ENCODE measurements around the gene FBXL15. TPM values are rescaled to one million over a fixed set of nuclear protein-coding genes. Genes with fewer than 3 reads are reported as not detected.

FBXL15 gene
- total and polyA plus RNA-seq, 2 of the 13 experiments (the other 11 are each of a cell fraction or from before 2014, with no cell fraction given), result 4.3 to 8.3 TPM

DNA sequence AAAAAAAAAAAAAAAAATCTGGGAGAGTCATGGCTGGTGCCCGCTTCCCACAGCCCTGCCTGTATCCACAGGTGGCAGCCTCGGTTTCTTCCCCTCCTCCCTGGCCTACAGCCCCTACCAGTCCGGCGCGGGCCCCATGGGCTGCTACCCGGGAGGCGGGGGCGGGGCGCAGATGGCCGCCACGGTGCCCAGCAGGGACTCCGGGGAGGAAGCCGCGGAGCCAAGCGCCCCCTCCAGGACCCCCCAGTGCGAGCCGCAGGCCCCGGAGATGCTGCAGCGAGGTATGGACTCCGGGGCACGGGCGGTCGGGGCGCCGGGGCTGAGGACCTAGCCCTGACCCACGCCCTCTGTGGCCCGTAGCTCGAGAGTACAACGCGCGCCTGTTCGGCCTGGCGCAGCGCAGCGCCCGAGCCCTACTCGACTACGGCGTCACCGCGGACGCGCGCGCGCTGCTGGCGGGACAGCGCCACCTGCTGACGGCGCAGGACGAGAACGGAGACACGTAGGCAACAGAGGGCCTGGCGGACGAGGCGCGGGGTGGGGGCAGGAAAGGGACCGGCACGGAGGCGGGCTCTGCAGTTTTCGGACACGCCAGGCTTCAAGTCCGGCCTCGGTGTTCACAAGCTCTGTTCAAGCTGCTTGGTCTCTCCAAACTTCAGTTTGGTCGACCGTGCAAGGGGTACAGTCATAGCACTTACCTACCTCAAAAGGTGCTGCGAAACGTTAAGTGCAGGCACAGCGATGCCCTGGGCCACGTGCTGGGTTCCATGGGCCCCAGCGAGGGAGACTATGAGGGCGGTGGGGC, 21.2 kb upstream of the FBXL15 start (continued):
- no peak for TF ChIP-seq ZNF335 (CRISPR knock-in tag; IDR thresholded peaks at IDR 0.05)
- no peak for TF ChIP-seq FOSL1 (CRISPR knock-in tag; IDR thresholded peaks at IDR 0.05; ENCODE audit: borderline replicate concordance)
- TF ChIP-seq KDM3A (CRISPR knock-in tag; IDR thresholded peaks at IDR 0.05; ENCODE audit: low read depth), result peak; percentile 98
- TF ChIP-seq PCBP2 (optimal IDR thresholded peaks at IDR 0.05; ENCODE audit: low read depth, low read length, poor library complexity, severe bottlenecking), result no peak
- TF ChIP-seq ZNF34 (CRISPR knock-in tag; IDR thresholded peaks at IDR 0.05; ENCODE audit: borderline replicate concordance), result no peak
- peak; percentile 93 for TF ChIP-seq ZNF614 (CRISPR knock-in tag; IDR thresholded peaks at IDR 0.05; ENCODE audit: borderline replicate concordance)
- TF ChIP-seq HIVEP1 (CRISPR knock-in tag; IDR thresholded peaks at IDR 0.05), result peak; percentile 97
- peak; percentile 54; the same call in 1 of the 2 replicates for TF ChIP-seq ZSCAN25 (CRISPR knock-in tag; IDR thresholded peaks at IDR 0.05)
- TF ChIP-seq ZBTB33 (CRISPR knock-in tag; IDR thresholded peaks at IDR 0.05), result peak; percentile 76; the same call in 1 of the 2 replicates
- TF ChIP-seq ZSCAN21 (CRISPR knock-in tag; IDR thresholded peaks at IDR 0.05; ENCODE audit: borderline replicate concordance), result peak; percentile 86; the same call in 1 of the 2 replicates
- no peak for TF ChIP-seq NR2F1 (CRISPR knock-in tag; IDR thresholded peaks at IDR 0.05)
- TF ChIP-seq CREB1 (IDR thresholded peaks at IDR 0.05), result peak; percentile 87
- TF ChIP-seq CREB1 (CRISPR knock-in tag; IDR thresholded peaks at IDR 0.05), result peak; percentile 54; the same call in 1 of the 2 replicates
- peak; percentile 70; the same call in 1 of the 2 replicates for TF ChIP-seq DZIP1 (CRISPR knock-in tag; IDR thresholded peaks at IDR 0.05)
- peak; percentile 94 for TF ChIP-seq SAFB2 (CRISPR knock-in tag; IDR thresholded peaks at IDR 0.05; ENCODE audit: borderline replicate concordance, low read depth)
- peak; percentile 92 for TF ChIP-seq KDM5B (CRISPR knock-in tag; IDR thresholded peaks at IDR 0.05; ENCODE audit: borderline replicate concordance)
- TF ChIP-seq ONECUT2 (CRISPR knock-in tag; IDR thresholded peaks at IDR 0.05), result no peak
- TF ChIP-seq FOXA3 (CRISPR knock-in tag; IDR thresholded peaks at IDR 0.05), result peak; percentile 63
- TF ChIP-seq ELF3 (CRISPR knock-in tag; IDR thresholded peaks at IDR 0.05), result peak; percentile 82
- TF ChIP-seq MTA1 (CRISPR knock-in tag; IDR thresholded peaks at IDR 0.05; ENCODE audit: borderline replicate concordance), result 0 out of 2 replicates have a peak, but pooled peaks have one; percentile 38
- TF ChIP-seq, protein P1, sequence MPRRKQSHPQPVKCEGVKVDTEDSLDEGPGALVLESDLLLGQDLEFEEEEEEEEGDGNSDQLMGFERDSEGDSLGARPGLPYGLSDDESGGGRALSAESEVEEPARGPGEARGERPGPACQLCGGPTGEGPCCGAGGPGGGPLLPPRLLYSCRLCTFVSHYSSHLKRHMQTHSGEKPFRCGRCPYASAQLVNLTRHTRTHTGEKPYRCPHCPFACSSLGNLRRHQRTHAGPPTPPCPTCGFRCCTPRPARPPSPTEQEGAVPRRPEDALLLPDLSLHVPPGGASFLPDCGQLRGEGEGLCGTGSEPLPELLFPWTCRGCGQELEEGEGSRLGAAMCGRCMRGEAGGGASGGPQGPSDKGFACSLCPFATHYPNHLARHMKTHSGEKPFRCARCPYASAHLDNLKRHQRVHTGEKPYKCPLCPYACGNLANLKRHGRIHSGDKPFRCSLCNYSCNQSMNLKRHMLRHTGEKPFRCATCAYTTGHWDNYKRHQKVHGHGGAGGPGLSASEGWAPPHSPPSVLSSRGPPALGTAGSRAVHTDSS (CRISPR knock-in tag; conservative IDR thresholded peaks at IDR 0.05), result no peak
- TF ChIP-seq NR3C1 (CRISPR knock-in tag; IDR thresholded peaks at IDR 0.05), result no peak
- TF ChIP-seq CBX2 (IDR thresholded peaks at IDR 0.05; ENCODE audit: low read depth, low read length), result no peak
- TF ChIP-seq CBX2 (CRISPR knock-in tag; IDR thresholded peaks at IDR 0.05; ENCODE audit: low read depth), result no peak
- TF ChIP-seq ZNF629 (CRISPR knock-in tag; conservative IDR thresholded peaks at IDR 0.05), result 0 out of 2 replicates have a peak, but pooled peaks have one; percentile 22

Data from HepG2 (cell line).